ENCODE measurements around the gene ENO2.
A peak's percentile ranks its signal among the peaks of the same experiment; 100 is the strongest.

The ENO2 gene

DNA sequence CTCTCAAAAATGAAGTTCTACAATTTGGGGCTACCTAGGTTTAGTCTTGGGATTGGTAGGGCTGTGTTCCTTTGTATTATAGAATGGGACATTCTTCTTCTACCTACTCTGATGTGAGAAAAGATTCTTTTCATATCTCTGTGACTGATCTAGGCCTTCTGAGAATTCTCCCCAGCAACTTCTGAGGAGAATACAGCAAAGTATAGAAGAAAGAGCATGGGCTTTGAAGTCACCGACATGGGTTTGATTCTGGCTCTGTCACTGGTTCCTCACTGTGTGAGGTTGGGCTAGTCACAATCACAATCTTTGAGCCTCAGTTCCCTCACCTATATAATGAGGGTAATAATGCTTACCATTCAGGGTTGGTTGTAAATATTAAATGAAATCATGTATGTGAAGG, 18.4 kb downstream of the ENO2 start:
- DNase-seq (ENCODE audit: low spot score): no peak

GRCh38 chr12:6934110-6934509, 19.7 kb downstream of the ENO2 start:
- DNase-seq (ENCODE audit: low spot score): no peak

- DNase-seq (ENCODE audit: low spot score): no peak
Measured at GRCh38 chr12:6935371-6936193, 21.2 kb downstream of the ENO2 start.

GRCh38 chr12:6936194-6936635, 21.8 kb downstream of the ENO2 start:
- no peak for DNase-seq (ENCODE audit: low spot score)

DNA sequence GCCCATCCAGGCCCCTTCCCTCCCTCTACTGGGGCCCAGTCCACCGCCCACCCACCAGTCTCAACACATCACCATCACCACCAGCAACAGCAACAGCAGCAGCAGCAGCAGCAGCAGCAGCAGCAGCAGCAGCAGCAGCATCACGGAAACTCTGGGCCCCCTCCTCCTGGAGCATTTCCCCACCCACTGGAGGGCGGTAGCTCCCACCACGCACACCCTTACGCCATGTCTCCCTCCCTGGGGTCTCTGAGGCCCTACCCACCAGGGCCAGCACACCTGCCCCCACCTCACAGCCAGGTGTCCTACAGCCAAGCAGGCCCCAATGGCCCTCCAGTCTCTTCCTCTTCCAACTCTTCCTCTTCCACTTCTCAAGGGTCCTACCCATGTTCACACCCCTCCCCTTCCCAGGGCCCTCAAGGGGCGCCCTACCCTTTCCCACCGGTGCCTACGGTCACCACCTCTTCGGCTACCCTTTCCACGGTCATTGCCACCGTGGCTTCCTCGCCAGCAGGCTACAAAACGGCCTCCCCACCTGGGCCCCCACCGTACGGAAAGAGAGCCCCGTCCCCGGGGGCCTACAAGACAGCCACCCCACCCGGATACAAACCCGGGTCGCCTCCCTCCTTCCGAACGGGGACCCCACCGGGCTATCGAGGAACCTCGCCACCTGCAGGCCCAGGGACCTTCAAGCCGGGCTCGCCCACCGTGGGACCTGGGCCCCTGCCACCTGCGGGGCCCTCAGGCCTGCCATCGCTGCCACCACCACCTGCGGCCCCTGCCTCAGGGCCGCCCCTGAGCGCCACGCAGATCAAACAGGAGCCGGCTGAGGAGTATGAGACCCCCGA, 22.5 kb downstream of the ENO2 start:
- DNase-seq (ENCODE audit: low spot score): no peak

DNA sequence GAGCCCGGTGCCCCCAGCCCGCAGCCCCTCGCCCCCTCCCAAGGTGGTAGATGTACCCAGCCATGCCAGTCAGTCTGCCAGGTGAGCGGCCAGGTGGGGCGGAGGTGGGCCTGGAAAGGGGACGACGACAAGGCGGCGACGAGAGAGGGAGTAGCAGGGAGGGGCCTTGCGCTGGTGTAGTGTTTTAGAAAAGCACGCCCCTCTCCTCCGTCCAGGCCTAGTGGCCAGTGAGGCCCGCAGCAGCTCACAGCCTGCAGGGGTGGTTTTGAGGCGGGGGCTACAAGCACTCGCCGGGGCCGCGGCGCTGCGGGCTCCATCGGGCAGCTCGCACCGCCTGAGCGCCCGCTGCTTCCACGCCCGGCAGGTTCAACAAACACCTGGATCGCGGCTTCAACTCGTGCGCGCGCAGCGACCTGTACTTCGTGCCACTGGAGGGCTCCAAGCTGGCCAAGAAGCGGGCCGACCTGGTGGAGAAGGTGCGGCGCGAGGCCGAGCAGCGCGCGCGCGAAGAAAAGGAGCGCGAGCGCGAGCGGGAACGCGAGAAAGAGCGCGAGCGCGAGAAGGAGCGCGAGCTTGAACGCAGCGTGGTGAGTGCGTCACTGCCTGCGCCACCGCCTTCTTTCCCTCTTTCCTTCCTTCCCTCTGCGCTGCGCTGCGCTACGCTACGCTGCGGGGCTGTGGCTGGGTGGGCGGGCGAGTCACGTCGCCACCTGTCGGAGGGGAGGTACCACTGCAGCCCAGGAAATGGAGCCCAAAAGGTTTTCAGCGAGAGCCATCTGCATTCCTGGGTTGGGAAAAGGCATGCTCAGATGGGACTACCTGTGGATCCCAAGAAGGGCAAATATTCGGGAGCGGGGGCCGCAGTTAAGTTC, 23.3 kb downstream of the ENO2 start:
- DNase-seq (ENCODE audit: low spot score): peak; percentile 86

DNA sequence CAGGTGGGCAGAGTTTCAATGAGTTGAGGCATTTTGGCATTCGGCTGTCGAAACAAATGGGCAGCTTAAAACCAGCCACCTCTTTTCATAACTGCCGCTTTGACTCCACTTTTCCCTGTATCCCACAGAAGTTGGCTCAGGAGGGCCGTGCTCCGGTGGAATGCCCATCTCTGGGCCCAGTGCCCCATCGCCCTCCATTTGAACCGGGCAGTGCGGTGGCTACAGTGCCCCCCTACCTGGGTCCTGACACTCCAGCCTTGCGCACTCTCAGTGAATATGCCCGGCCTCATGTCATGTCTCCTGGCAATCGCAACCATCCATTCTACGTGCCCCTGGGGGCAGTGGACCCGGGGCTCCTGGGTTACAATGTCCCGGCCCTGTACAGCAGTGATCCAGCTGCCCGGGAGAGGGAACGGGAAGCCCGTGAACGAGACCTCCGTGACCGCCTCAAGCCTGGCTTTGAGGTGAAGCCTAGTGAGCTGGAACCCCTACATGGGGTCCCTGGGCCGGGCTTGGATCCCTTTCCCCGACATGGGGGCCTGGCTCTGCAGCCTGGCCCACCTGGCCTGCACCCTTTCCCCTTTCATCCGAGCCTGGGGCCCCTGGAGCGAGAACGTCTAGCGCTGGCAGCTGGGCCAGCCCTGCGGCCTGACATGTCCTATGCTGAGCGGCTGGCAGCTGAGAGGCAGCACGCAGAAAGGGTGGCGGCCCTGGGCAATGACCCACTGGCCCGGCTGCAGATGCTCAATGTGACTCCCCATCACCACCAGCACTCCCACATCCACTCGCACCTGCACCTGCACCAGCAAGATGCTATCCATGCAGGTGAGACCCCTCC, 24.2 kb downstream of the ENO2 start:
- DNase-seq (ENCODE audit: low spot score): no peak

DNA sequence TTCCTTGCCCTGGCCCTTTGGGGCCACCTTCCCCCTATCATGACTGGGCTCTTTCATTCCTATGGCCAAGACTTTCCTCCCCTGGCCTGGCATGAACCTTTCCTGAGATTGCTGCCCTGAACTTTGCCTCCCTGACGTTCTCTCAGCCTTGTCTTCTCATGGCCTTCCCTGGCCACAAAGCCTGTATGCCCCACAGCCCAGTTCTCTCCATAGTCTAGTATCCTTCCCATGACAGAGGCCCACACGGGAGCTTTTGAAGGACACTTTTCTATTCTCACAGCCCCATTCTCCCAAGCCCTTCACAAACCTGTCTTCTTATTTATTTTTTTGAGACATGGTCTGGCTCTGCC, 24.8 kb downstream of the ENO2 start:
- DNase-seq (ENCODE audit: low spot score): no peak

DNA sequence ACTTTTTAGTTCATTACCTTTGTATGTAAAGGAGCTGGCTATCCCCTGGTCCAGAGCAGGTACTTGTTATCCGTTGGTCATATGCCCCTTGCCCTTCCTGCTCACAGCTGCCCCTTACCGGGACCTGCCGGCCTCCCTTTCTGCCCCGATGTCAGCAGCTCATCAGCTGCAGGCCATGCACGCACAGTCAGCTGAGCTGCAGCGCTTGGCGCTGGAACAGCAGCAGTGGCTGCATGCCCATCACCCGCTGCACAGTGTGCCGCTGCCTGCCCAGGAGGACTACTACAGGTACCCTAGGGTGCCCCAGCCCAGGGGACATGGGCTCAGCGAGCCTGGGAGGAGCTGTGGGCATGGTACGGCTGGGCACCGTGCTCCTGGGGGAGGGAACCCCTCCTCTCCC, 26.9 kb downstream of the ENO2 start:
- DNase-seq (ENCODE audit: low spot score): no peak

- DNase-seq (ENCODE audit: low spot score): no peak
Measured at GRCh38 chr12:6941782-6942181, 27.4 kb downstream of the ENO2 start.

DNA sequence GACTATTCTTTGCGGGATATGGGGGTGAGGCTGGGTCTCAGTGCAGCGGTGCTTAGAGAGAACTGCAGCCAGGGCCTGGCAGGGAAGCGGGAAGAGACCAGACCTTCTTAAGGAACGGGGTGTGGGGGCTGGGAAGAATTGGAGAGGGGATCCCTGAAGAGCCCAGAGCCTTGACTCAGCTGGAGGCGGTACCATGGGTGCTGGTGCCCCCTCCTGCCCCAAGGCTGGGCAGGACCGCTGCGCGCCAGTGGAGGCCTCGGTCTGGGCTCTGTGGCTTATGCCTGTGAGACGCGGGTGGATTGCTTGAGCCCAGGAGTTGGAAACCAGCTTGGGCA, 27.9 kb downstream of the ENO2 start:
- no peak for DNase-seq (ENCODE audit: low spot score)

DNA sequence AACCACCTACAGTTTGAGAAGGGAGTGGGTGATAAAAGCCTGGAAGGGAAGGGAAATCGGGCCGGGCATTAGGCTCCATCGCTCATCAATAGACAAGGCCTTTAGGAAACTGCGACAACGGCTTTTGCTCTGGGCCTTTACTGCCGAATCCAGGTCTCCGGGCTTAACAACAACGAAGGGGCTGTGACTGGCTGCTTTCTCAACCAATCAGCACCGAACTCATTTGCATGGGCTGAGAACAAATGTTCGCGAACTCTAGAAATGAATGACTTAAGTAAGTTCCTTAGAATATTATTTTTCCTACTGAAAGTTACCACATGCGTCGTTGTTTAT, 29.0 kb downstream of the ENO2 start:
- peak; percentile 98 for DNase-seq (ENCODE audit: low spot score)

DNA sequence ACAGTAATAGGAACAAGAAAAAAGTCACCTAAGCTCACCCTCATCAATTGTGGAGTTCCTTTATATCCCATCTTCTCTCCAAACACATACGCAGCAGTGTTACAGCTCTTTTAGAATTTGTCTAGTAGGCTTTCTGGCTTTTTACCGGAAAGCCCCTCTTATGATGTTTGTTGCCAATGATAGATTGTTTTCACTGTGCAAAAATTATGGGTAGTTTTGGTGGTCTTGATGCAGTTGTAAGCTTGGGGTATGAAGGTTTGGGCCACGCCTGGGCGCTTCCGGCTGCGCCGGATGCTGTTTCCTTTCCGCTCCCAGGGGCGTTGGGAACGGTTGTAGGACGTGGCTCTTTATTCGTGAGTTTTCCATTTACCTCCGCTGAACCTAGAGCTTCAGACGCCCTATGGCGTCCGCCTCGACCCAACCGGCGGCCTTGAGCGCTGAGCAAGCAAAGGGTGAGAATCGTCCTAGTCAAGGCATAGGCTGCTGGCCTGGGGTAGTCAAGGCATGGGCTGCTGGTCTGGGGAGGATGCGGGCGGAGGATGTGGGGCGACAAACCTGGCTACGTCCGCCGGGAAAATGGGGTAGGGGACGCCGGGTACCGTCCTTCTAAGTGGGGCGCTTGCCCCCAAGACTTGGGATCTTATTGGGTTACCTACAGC, 29.5 kb downstream of the ENO2 start, which contains the start of the genes C12orf57 and RNU7-1:
Gene C12orf57, plus strand, starts transcription at position 301 of the 659 bp plus-strand sequence. Its CDS starts 100 bp downstream, at position 401.
Gene RNU7-1, plus strand, starts transcription at position 95 of the 659 bp plus-strand sequence.
- DNase-seq (ENCODE audit: low spot score): peak; percentile 81

DNA sequence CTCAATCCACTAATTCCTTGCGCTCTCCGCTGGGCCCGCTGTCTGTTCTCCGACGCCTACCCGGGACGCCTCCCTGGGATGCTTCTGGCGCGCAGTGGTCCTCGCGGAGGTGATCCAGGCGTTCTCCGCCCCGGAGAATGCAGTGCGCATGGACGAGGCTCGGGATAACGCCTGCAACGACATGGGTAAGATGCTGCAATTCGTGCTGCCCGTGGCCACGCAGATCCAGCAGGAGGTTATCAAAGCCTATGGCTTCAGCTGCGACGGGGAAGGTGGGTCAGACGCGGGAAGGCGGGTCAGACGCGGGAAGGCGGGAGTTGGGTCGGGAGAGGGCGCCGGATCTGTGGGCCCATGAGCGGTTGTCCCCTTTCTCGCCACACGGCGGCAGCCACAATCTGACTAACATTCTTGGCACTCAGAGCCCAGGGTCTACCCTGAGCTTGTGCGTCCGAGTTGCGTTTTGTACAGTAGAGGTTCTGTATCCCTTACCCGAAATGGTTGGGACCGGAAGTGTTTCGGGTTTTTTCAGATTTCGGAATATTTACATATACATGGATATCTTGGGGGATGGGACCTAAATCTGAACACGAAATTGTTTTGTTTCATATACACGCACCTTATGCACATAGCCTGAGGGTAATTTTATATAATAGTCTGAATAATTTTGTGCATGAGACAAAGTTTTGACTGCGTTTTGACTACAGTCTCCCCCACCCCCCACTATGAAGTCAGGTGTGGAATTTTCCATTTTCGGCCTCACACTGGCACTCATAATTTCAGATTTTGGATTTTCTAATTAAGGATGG, 30.2 kb downstream of the ENO2 start:
- peak; percentile 81 for DNase-seq (ENCODE audit: low spot score)

- DNase-seq (ENCODE audit: low spot score): no peak
Measured at GRCh38 chr12:6945613-6946012, 31.2 kb downstream of the ENO2 start.

- DNase-seq (ENCODE audit: low spot score): peak; percentile 96
Measured at GRCh38 chr12:6946033-6946919, 31.9 kb downstream of the ENO2 start.

DNA sequence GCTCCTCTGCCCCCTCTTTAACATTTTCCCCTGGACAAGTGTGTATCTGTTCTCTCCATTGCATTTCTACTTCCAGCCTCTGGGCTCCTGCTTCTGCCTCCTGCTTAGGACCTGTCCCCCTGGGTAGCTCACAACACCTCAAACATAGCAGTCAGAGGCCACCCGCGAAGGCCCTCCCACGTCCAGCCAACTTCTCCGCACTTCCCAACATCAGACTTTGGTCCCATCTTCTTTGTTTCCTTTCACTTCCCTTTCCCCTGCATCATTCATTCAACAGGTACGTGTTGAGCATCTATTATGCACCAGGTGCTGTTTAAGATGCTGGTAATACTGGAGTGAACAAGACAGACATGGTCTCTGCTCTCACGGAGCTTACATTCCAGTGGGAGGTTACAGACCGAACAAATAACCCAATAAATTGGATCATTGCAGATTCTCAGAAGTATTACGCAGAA, 32.6 kb downstream of the ENO2 start:
- DNase-seq (ENCODE audit: low spot score): no peak

DNA sequence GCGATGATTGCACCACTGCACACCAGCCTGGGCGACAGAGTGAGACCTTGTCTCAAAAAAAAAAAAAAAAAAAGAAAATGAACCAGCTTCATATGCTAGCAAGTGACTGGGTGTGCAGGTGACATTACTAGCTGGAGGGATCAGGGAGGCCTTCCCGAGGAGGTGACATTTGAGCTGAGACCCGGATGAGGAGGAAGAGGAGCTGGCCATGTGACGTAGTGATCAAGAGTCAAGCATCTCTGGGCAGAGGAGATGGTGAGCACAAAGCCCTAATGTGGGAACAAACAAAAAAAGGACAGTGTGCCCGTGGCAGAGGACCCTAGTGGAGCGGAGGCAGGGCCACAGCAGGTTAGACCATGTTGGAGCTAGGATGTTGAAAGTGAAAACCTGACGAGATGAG, 33.2 kb downstream of the ENO2 start:
- no peak for DNase-seq (ENCODE audit: low spot score)

Data from HuH-7 (cell line).